Esophagus (tissue), 2 donors: ENCODE data around the gene TAB2. TPM values are rescaled to one million over a fixed set of nuclear protein-coding genes. Genes with fewer than 3 reads are reported as not detected.

Source experiments
- H3K27ac ChIP-seq, 2 donors: one replicate each; pipeline ENCODE4 v1.5.1; 2013; ENCODE audit warnings: low read depth in 2 of 2, mild to moderate bottlenecking in 2 of 2, inconsistent platforms in 1 of 2, low read length in 1 of 2, moderate library complexity in 1 of 2
- H3K27me3 ChIP-seq, 2 donors: one replicate each; pipeline ENCODE4 v1.6.1; 2013; ENCODE audit warnings: low read length in 2 of 2, control low read depth in 1 of 2, mild to moderate bottlenecking in 1 of 2; ENCODE audit not compliant: insufficient read depth in 2 of 2, control insufficient read depth in 1 of 2
- H3K36me3 ChIP-seq, 2 donors: one replicate each; pipeline ENCODE4 v1.6.1; 2013; ENCODE audit warnings: low read length in 1 of 2; ENCODE audit not compliant: control insufficient read depth in 2 of 2, insufficient read depth in 2 of 2
- H3K4me1 ChIP-seq, 2 donors: one replicate each; pipeline ENCODE4 v1.6.1; 2013; ENCODE audit warnings: low read length in 1 of 2; ENCODE audit not compliant: control insufficient read depth in 2 of 2, insufficient read depth in 2 of 2
- H3K4me3 ChIP-seq, 2 donors: one replicate each; pipeline ENCODE4 v1.5.1; 2013; ENCODE audit warnings: low read length in 2 of 2, mild to moderate bottlenecking in 2 of 2, low read depth in 1 of 2, moderate library complexity in 1 of 2
- H3K9me3 ChIP-seq, 2 donors: one replicate each; pipeline ENCODE4 v1.6.1; 2013; ENCODE audit warnings: mild to moderate bottlenecking in 2 of 2, low read depth in 1 of 2, low read length in 1 of 2, moderate library complexity in 1 of 2; ENCODE audit not compliant: control insufficient read depth in 2 of 2, insufficient read depth in 1 of 2
- WGBS, 2 donors: extraction: QIAGEN DNeasy Blood & Tissue Kit; methylation state at CpG; one replicate each; pipeline ENCODE4 v1.1.7; 2013; 5-methylcytosine and 5-hydroxymethylcytosine counted together
- polyA plus RNA-seq, 2 donors: library from polyadenylated mRNA; stranded (reverse); fragments of 200-250 nt; gene quantifications; one replicate each; pipeline ENCODE4 v1.2.3, GENCODE V29; 2013
- donor health status: healthy with polysubstance abuse.
- donor health status: Bipolar disorder and iron deficiency.

TAB2 gene
- polyA plus RNA-seq, 2 donors, result 18.5 to 18.6 TPM

DNA sequence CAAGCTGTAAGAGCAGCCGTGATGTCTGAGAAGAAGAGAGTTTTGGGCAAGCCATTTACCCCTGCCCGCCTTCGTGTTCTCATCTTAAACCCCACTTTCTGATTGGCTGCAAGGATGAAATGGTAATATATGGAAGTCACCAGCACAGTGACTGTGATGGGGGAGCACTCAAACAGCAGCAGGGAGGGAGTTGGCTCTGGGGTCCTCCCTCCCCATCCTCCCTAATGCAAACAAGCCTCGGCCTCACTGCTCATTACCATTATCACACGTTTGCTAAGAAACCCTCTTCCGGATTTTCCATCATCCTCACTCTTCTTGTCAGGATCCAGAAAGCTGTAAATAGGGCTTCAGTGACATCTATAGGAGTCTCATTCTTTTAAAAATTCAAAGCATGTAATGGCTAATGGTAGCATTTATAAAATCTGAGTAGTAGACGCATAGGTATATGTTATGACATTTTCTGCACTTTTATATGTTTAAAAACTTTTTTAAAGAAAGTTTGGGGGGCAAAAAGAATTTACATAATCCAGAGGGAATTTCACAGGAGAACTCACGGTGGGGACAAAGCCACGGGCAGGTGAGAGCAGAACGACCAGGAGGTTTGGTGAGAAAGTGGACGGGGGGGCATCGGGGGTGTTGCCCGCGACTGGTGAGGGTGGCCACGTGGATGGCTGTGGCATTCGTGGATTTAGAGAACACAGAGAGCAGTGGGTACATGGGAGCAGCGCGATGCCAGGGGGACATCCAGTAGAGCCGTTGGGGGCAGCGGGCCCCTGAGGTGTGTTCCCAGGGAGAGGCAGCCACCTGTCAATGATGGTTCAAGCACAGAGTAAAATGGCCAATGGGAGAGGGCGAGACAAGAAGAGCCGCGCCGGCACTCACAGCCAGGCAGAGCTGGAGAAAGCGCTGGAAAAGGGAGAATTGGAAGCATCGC, 112.2 kb downstream of the TAB2 start:
- 87 to 89% methylated on average over 26 of the region's 26 CpGs for WGBS, 2 donors
- H3K27me3 ChIP-seq, result no peaks in the 10 kb centered on the region
- H3K27ac ChIP-seq, result no peak overlapping the region
- no peak overlapping the region for H3K4me3 ChIP-seq
- H3K36me3 ChIP-seq, result no peaks in the 10 kb centered on the region
- no peaks in the 10 kb centered on the region for H3K9me3 ChIP-seq
- peaks cover 0 to 2% of the 10 kb centered on the region in 2 donors for H3K4me1 ChIP-seq

DNA sequence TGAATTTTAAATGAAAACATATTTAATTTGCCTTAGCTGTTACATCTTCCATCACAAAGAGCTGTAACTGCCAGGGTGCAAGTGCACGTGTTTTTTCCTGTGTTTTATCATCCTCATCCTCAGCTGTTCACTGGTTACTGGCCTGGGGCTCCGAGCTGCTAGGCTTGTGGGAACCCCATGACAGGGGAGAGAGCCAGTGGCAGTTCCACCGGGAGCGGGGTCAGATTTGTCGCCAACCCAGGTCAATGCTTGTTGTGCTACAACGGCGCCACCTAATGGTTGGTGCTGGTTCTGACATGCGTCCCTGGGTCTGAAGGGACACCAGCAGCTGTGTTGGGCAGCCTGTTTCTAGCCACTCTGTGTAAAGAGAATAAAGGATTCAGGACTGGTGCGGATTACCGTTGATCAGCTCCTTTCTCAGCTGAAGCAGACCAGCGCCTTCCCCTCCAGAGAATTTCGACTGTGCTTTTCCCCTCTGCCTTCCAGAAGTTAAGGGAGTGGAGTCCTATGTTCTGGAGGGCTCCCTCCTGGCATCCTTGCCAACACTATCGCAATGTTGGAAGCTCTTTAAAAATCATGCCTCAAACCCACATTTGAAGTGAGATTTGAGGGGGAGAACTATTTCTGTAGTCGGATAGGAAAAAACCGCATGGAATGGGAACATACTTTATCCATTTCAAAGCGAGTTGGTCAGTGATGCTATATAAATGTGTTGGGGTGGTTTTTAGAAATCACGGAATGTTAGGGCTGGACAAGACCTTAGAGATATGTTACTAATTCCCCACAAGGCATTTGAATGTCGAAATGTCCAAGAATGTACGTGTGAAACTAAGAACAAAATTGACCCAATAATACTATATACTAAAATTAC, 114.6 kb downstream of the TAB2 start:
- no peak overlapping the region for H3K27ac ChIP-seq
- H3K36me3 ChIP-seq, result no peaks in the 10 kb centered on the region
- no peaks in the 10 kb centered on the region for H3K9me3 ChIP-seq
- 28 to 32% methylated on average over 19 of the region's 19 CpGs for WGBS, 2 donors
- H3K4me1 ChIP-seq, result peaks cover 0 to 2% of the 10 kb centered on the region in 2 donors
- no peaks in the 10 kb centered on the region for H3K27me3 ChIP-seq
- H3K4me3 ChIP-seq, result no peak overlapping the region

DNA sequence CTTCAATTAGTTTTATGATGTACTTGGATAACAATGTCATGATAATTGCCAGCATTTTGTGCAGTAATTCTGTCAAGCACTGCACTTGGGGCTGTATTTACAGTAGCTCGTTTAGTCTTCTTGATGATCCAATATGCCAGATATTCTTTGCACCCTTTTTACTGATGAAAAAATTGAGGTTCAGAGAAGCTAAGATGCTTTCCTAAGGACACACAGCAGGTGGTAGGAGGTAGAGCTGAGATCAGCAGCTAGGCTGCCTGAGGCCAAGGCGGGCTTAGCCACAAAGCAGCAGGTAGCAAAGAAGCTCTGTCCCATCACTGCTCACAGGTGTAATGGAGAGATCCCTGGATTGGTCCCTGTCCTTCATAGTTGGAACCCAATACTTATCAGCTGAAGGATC, 115.9 kb downstream of the TAB2 start:
- Histone ChIP-seq H3K27ac (no peak overlapping the region), H3K4me1 (peaks cover 0 to 2% of the 10 kb centered on the region in 2 donors), H3K9me3 (no peaks in the 10 kb centered on the region), H3K4me3 (no peak overlapping the region), H3K27me3 (no peaks in the 10 kb centered on the region), H3K36me3 (no peaks in the 10 kb centered on the region)
- 69 to 81% methylated on average over 2 of the region's 2 CpGs for WGBS, 2 donors

DNA sequence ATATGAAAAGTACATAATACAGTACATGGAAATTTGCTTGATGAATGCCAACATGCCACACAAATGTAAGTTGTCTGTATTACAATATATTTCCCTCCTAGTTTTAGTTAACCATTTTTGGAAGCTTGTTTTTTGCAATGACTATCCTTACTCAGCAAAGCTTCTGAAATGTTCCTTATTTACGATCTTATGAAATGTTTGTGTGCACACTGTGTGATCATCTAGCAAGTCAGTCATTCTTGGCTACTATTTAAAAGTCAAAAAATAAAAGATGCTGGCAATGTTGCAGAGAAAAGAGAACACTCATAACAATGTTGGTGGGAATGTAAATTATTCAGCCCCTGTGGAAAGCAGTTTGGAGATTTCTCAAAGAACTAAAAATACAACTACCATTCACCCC, 116.4 kb downstream of the TAB2 start:
- Histone ChIP-seq H3K9me3 (no peaks in the 10 kb centered on the region), H3K4me3 (no peak overlapping the region), H3K27me3 (no peaks in the 10 kb centered on the region), H3K36me3 (no peaks in the 10 kb centered on the region), H3K4me1 (peaks cover 0 to 2% of the 10 kb centered on the region in 2 donors), H3K27ac (no peak overlapping the region)
- WGBS, 2 donors, result 58 to 65% methylated on average over 1 of the region's 1 CpG

DNA sequence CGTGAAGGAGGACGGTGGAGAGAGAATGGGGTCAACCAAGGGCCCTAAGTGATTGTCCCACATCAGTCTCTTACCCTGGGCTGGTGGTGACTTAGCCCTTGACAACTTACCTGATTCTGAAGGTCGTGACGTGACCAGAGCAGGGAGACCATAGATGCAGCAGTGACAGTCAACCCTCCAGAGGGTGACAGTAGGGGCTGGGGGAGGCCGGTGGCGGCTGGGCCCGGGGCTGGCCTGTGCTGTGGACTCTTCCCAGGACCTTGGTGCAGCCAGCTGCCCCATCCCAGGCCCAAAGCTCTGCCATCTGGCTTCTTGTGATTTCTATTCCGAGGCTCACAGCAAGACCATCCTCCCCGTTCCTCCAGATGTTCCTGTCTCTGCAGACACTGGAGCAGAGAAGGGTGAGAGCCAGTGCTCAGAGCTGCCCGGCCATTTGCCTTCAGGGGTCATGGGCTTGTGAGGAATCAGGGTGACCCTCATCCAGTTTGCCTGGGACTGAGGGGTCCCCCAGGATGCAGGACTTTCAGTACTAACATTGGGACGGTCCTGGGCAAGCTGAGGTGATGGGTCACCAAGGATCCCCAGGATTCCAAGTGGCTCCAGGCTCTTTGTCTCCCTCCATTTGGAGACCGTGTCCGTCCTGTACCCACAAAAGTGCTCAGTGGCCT, 118.5 kb downstream of the TAB2 start:
- WGBS, 2 donors, result 87 to 95% methylated on average over 13 of the region's 13 CpGs
- H3K36me3 ChIP-seq, result no peaks in the 10 kb centered on the region
- H3K9me3 ChIP-seq, result no peaks in the 10 kb centered on the region
- no peak overlapping the region for H3K4me3 ChIP-seq
- H3K4me1 ChIP-seq, result peaks cover 0 to 2% of the 10 kb centered on the region in 2 donors
- no peaks in the 10 kb centered on the region for H3K27me3 ChIP-seq
- no peak overlapping the region for H3K27ac ChIP-seq

DNA sequence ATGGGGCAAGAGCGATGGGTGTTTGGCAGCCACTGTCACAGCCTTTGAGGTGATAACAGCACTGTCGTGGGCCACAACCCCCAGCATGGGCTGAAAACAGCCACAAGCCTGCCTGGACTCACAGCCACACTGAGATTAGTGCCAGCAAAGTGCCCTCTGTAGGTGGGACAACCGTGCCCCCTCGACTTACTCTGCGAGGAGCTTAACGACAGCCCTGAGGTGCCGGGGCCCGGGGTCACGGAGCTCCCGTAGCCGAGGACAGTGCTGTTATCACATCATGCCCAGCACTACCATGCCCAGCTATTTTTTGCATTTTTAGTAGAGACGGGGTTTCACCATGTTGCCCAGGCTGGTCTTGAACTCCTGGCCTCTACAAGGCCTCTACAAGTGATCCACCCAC, 119.1 kb downstream of the TAB2 start:
- 95 to 97% methylated on average over 12 of the region's 12 CpGs for WGBS, 2 donors
- H3K27ac ChIP-seq, result no peak overlapping the region
- H3K27me3 ChIP-seq, result no peaks in the 10 kb centered on the region
- H3K36me3 ChIP-seq, result no peaks in the 10 kb centered on the region
- peaks cover 0 to 2% of the 10 kb centered on the region in 2 donors for H3K4me1 ChIP-seq
- H3K9me3 ChIP-seq, result no peaks in the 10 kb centered on the region
- H3K4me3 ChIP-seq, result no peak overlapping the region

DNA sequence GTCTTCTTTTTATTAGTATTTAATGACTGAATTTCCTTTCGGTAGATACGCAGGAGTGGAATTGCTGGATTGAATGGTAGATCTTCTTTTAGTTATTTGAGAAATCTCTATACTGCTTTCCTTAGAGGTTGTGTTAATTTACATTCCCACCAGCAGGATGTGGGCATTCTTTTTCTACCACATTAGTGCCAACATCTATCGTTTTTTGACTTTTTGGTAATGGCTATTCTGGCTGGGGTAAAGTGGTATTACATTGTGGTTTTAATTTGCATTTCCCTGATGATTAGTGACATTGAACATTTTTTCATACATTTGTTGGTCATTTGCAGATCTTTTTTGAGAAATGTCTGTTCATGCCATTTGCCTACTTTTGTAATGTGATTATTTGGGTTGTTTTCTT, 119.7 kb downstream of the TAB2 start:
- Histone ChIP-seq H3K27me3 (no peaks in the 10 kb centered on the region), H3K36me3 (no peaks in the 10 kb centered on the region), H3K27ac (no peak overlapping the region), H3K4me3 (no peak overlapping the region), H3K4me1 (no peaks in the 10 kb centered on the region), H3K9me3 (no peaks in the 10 kb centered on the region)
- WGBS, 2 donors, result 82 to 92% methylated on average over 3 of the region's 3 CpGs

DNA sequence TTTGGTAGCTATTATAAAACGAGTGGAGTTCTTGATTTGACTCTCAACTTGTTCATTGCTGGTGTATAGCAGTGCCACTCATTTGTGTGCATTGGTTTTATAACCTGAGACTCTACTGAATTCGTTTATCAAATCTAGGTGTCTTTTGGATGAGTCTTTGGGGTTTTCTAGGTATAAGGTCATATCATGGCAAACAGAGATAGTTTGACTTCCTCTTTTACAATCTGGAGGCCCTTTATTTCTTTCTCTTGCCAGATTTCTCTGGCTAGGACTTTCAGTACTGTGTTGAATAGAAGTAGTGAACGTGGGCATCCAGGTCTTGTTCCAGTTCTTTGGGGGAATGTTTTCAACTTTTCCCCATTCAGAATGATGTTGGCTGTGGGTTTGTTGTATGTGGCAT, 121.3 kb downstream of the TAB2 start:
- Histone ChIP-seq H3K4me3 (no peak overlapping the region), H3K36me3 (no peaks in the 10 kb centered on the region), H3K9me3 (no peaks in the 10 kb centered on the region), H3K27me3 (no peaks in the 10 kb centered on the region), H3K4me1 (no peaks in the 10 kb centered on the region), H3K27ac (no peak overlapping the region)
- WGBS, 2 donors, result 74 to 87% methylated on average over 3 of the region's 3 CpGs

DNA sequence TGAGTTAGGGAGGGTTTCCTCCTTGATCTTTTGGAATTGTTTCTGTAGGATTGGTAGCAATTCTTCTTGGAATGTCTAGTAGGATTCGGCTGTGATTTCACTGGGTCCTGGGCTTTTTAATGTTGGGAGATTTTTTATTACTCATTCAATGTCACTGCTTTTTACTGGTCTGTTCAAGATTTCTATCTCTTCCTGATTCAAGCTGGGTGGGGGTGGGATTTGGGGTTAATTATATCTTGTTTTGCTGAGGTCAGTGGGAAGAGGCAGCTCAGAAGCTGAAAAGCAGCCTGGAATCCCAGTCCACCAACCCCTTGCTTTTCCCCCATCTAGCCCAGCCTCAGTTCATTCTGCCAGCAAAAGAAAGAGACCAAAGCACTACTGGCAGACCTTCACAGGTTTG, 122.1 kb downstream of the TAB2 start:
- WGBS, 2 donors, result 91% methylated on average over 1 of the region's 1 CpG
- H3K9me3 ChIP-seq, result peaks cover 0 to 2% of the 10 kb centered on the region in 2 donors
- no peaks in the 10 kb centered on the region for H3K27me3 ChIP-seq
- H3K4me3 ChIP-seq, result no peak overlapping the region
- no peak overlapping the region for H3K27ac ChIP-seq
- no peaks in the 10 kb centered on the region for H3K4me1 ChIP-seq
- H3K36me3 ChIP-seq, result no peaks in the 10 kb centered on the region
